Cardiac fibroblast (primary cell): ENCODE results near the gene MUC6.
A peak's percentile ranks its signal among the peaks of the same experiment; 100 is the strongest.

Experiments used
- DNase-seq, 2 donors: peaks; one replicate each; pipeline versions ENCODE4 v3.0.0 to v3.0.0-alpha.2; 2010; ENCODE audit warnings: low read depth in 2 of 2
- H3K4me3 ChIP-seq, 2 donors: replicated peaks in 1 of 2; 1 replicate in 1 of 2; 2 replicates in 1 of 2; pipeline ENCODE4 v1.5.1; 2011; ENCODE audit warnings: low read depth in 2 of 2, low read length in 2 of 2, mild to moderate bottlenecking in 2 of 2, moderate library complexity in 1 of 2
- TF ChIP-seq, protein P1 (sequence below): IDR thresholded peaks from one replicate; pipeline ENCODE4 v1.5.1; 2011; ENCODE audit warnings: low read depth, mild to moderate bottlenecking, low read length, inconsistent platforms

Gene MUC6

DNA sequence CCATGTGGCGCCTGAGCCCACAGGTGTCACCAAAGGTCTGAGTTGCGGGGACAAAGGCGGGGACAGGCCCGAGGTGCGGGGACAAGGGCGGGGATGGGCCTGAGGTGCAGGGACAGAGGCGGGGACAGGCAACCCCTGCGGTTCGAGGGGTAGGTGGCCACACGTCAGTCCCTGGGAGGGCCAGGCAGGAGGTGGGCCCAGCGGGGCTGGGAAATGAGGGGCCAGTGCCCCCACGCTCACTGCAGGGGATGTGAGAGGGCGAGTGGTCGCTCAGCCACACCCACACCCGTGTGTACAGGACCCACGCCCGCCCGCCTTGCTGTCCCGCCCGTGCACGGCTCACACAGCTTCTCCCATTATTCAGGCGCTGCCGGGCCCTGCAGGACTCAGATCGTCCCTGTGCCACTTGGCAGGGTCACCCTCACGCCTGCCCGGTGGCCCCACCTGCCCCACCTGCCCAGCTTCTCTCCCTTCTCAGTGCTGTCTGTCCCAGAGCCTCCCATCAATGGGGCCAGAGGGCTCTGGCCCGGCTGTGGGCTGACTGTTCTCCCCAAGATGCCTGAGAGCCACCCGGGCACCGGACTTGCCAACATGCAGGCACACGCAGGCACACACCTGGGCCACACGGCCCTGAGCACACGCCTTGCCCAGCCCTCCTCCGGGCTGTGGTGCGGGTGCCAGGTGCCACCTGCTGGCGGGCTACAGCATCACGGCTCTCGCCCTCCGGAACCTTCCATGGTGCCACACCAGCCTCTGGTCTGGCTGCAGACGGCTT is 14.2 kb upstream of the MUC6 start:
- peak; percentile 57 to 67 for DNase-seq
- no peak overlapping the region for H3K4me3 ChIP-seq
- TF ChIP-seq, protein P1, sequence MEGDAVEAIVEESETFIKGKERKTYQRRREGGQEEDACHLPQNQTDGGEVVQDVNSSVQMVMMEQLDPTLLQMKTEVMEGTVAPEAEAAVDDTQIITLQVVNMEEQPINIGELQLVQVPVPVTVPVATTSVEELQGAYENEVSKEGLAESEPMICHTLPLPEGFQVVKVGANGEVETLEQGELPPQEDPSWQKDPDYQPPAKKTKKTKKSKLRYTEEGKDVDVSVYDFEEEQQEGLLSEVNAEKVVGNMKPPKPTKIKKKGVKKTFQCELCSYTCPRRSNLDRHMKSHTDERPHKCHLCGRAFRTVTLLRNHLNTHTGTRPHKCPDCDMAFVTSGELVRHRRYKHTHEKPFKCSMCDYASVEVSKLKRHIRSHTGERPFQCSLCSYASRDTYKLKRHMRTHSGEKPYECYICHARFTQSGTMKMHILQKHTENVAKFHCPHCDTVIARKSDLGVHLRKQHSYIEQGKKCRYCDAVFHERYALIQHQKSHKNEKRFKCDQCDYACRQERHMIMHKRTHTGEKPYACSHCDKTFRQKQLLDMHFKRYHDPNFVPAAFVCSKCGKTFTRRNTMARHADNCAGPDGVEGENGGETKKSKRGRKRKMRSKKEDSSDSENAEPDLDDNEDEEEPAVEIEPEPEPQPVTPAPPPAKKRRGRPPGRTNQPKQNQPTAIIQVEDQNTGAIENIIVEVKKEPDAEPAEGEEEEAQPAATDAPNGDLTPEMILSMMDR: peak; percentile 94

DNA sequence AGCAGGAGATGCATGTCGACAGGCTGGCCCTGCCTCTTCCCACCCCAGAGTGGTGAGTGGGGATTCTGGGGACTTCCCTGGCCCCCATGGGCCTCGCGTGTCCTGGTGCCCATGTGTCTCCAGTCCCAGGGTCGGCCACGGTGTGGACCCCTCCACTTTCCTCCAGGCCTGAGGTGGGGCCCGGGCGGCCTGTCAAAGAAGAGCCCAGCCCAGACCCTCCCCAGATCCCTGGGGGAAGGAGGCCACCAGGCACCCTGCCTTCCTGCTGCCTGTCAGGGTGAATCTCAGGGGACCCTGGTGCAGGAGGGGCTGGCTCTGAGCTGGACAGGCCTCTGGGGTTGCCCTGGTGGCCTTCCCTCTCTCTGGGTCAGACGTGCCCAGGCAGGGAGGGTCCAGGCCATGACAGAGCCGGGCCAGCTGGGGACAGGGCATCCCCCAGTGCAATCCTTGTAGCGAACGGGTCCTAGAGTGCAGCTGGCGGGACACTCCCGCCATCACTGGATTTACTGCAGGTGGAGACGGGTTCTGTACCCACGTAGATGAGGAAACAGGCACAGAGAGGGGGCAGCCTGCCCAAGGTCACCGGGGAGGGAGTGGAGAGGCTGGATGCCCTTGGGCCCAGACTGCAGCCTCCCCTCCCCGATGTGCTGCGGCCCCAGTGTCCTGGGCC is 13.5 kb upstream of the MUC6 start:
- no peak for DNase-seq
- no peak overlapping the region for H3K4me3 ChIP-seq
- TF ChIP-seq, protein P1: no peak

DNA sequence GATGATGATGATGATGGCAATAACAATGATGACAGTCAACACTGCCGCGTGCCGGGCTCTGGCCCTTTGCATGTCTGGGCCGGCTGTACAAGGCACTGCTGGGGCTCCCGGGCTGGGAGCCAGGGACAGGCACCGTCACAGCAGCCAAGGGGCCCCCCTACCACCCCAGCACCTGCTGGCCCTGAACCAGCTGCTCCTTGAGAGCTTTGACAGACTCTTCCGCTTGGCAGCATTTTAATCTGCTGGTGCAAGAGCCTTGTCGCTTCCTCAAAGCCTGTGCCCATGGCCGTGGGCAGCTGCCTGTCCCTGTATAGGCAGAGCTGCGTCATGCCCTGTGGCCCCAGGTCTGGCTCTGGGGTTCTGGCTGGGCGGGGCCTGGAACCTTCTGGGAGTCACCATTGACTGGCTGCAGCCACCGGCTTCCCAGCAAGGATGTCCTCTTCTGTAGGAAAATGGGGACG is 12.9 kb upstream of the MUC6 start:
- TF ChIP-seq, protein P1: no peak
- DNase-seq: no peak
- H3K4me3 ChIP-seq: no peak overlapping the region

DNA sequence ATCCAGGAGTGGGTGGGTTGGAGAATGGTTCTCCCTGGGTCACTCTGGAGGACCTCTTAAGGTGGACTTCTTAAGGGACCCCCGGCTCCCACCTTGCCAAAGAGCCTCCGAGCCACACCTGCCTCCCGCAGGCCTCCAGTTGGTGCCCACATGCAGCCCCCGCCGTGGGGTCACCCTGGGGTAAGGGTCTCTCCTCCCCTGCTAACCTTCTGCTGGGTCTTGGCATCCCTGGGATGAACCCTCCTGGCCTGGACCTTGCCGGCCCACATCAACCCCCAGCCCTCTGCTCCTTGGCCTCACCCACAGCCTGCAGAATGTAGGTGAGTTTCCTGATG is 12.5 kb upstream of the MUC6 start:
- H3K4me3 ChIP-seq: no peak overlapping the region
- TF ChIP-seq, protein P1: no peak
- DNase-seq: no peak

DNA sequence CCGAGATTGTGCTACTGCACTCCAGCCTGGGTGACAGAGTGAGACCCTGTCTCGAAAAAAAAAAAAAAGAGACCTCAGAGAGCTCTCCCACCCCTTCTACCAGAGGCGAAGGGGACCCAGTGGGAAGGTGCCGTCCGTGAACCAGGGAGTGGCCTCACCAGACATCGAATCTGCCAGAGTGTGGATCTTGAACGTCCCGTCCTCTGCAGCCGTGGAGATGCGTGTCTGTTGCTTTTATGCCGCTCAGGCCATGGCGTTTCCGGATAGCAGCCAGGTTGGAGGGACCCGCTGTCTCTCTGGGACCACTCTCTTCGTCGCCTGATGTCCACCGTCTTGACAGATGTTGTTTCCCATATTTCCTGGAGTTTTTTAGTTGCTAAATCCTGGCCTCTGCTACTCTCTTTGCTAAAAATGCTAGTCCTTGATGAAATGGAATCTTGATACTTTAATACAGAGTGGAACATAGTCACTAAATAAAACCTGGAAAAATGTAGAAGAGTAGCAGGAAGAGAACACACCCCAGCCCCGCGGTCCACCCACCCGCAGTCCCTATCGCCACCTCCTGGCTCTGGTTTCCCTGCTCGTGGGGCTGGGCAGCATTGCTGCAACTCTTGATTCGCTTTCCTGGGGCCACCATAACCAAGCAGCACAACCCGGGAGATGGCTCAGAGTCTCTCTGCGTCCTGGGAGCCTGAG is 12.0 kb upstream of the MUC6 start:
- no peak for DNase-seq
- TF ChIP-seq, protein P1: peak; percentile 1
- H3K4me3 ChIP-seq: no peak overlapping the region

DNA sequence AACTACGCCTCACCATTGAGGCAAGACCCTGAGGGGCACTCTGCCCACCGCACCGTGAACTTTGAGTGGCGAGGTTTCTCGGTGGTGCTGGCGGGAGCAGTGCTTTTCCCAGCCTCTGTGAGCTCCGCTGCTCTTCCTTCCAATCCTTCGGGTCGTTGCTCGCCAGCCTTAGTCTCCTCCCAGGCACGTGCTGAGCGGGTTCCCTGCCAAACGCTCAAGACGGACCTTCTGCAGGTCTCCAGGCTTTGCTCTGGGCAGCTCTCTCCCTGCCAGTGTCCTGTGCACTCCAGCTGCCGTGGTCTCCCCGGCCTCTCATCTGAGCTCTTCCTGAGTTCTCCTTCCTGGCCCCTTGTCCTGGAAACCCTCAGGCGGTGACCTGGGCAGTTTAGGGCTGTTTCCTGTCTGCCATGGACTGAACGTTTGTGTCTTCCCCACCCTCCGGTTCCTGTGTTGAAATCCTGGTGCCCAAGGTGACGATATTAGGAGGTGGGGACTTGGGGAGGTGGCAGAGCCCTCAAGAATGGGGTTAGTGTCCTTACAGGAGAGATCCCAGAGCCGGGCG is 11.2 kb upstream of the MUC6 start:
- DNase-seq: no peak
- TF ChIP-seq, protein P1: no peak

More for the DNA sequence above, 11.2 kb upstream of the MUC6 start:
- no peak overlapping the region for H3K4me3 ChIP-seq
